Mesendoderm (in vitro differentiated cells): ENCODE results near the gene LRWD1.
"Not testable (repeated sequence)": the region's sequence is repeated elsewhere in the genome, so short reads cannot be mapped to it uniquely, and the experiment has no call there.

Experiments
- DNase-seq: peaks from one replicate; pipeline ENCODE4 v3.0.0; 2013
- H2AK5ac ChIP-seq: 2 replicates; pipeline ENCODE4 v1.6.1; 2013; ENCODE audit warnings: low read length, inconsistent platforms
- H2BK120ac ChIP-seq: 2 replicates; pipeline ENCODE4 v1.6.1; 2013; ENCODE audit warnings: low read depth, mild to moderate bottlenecking, low read length, moderate library complexity, mixed read lengths
- H2BK15ac ChIP-seq: replicated peaks from 2 replicates; pipeline ENCODE4 v1.6.1; 2013; ENCODE audit warnings: low read depth, mild to moderate bottlenecking, moderate library complexity
- H2BK5ac ChIP-seq: 2 replicates; pipeline ENCODE4 v1.6.1; 2013; ENCODE audit warnings: low read length, inconsistent platforms
- H3K18ac ChIP-seq: 2 replicates; pipeline ENCODE4 v1.6.1; 2013; ENCODE audit warnings: mild to moderate bottlenecking, low read length, mixed read lengths
- H3K23ac ChIP-seq: one replicate; pipeline ENCODE4 v1.6.1; 2013; ENCODE audit warnings: low read length
- H3K27ac ChIP-seq: 2 replicates; pipeline ENCODE4 v1.5.1; 2013; ENCODE audit warnings: low read depth, mild to moderate bottlenecking, inconsistent platforms, low read length, moderate library complexity
- H3K27me3 ChIP-seq: 2 replicates; pipeline ENCODE4 v1.6.1; 2013; ENCODE audit warnings: low read length, control low read depth, mild to moderate bottlenecking, inconsistent platforms; ENCODE audit not compliant: insufficient read depth, poor library complexity
- H3K36me3 ChIP-seq: 2 replicates; pipeline ENCODE4 v1.6.1; 2013; ENCODE audit warnings: low read length, inconsistent platforms; ENCODE audit not compliant: control insufficient read depth, insufficient read depth
- H3K4ac ChIP-seq: one replicate; pipeline ENCODE4 v1.6.1; 2013; ENCODE audit warnings: low read depth, mild to moderate bottlenecking, low read length, moderate library complexity
- H3K4me1 ChIP-seq: 2 replicates; pipeline ENCODE4 v1.6.1; 2013; ENCODE audit warnings: low read depth, low read length, inconsistent platforms; ENCODE audit not compliant: control insufficient read depth
- H3K4me2 ChIP-seq: 2 replicates; pipeline ENCODE4 v1.6.1; 2013; ENCODE audit warnings: low read length
- H3K4me3 ChIP-seq: 2 replicates; pipeline ENCODE4 v1.5.1; 2013; ENCODE audit warnings: mild to moderate bottlenecking, low read length
- H3K56ac ChIP-seq: one replicate; pipeline ENCODE4 v1.6.1; 2013; ENCODE audit warnings: low read length
- H3K79me1 ChIP-seq: 2 replicates; pipeline ENCODE4 v1.6.1; 2013; ENCODE audit warnings: low read length, inconsistent platforms
- H3K79me2 ChIP-seq: 2 replicates; pipeline ENCODE4 v1.6.1; 2013; ENCODE audit warnings: mild to moderate bottlenecking, low read length; ENCODE audit not compliant: control insufficient read depth, insufficient read depth
- H3K9ac ChIP-seq: 2 replicates; pipeline ENCODE4 v1.6.1; 2013; ENCODE audit warnings: low read length, inconsistent platforms
- H4K5ac ChIP-seq: one replicate; pipeline ENCODE4 v1.6.1; 2013; ENCODE audit warnings: low read length
- H4K8ac ChIP-seq: one replicate; pipeline ENCODE4 v1.6.1; 2013; ENCODE audit warnings: low read depth, mild to moderate bottlenecking, control low read depth, low read length, moderate library complexity
- WGBS: extraction: QIAGEN DNeasy Blood & Tissue Kit; methylation state at CpG from one replicate; pipeline ENCODE4 v1.1.7; 2013; ENCODE audit warnings: low lambda C conversion rate, missing lambda C conversion rate; ENCODE audit not compliant: insufficient coverage; ENCODE audit errors: extremely low coverage; 5-methylcytosine and 5-hydroxymethylcytosine counted together

The LRWD1 gene

GRCh38 chr7:102493220-102493935, 28.6 kb downstream of the LRWD1 start:
- H2AK5ac ChIP-seq, H3K23ac ChIP-seq, H3K27me3 ChIP-seq, H3K4me3 ChIP-seq, H3K56ac ChIP-seq, H4K8ac ChIP-seq, H3K36me3 ChIP-seq, H2BK15ac ChIP-seq, H3K4me2 ChIP-seq, H3K4me1 ChIP-seq, DNase-seq, H2BK5ac ChIP-seq, H3K18ac ChIP-seq, H3K79me2 ChIP-seq, H3K9ac ChIP-seq, H3K4ac ChIP-seq, H2BK120ac ChIP-seq, H3K27ac ChIP-seq, H4K5ac ChIP-seq, H3K79me1 ChIP-seq: not testable (repeated sequence)
- WGBS: no CpG with 5 or more reads among the region's 33 CpGs

- not testable (repeated sequence) for H4K8ac ChIP-seq, H3K27ac ChIP-seq, H3K27me3 ChIP-seq, H3K4me2 ChIP-seq, H3K36me3 ChIP-seq, H3K9ac ChIP-seq, H3K56ac ChIP-seq, H2BK120ac ChIP-seq, H2BK5ac ChIP-seq, H2AK5ac ChIP-seq, H4K5ac ChIP-seq, DNase-seq, H3K4ac ChIP-seq, H3K18ac ChIP-seq, H3K79me1 ChIP-seq, H3K23ac ChIP-seq, H3K4me1 ChIP-seq, H2BK15ac ChIP-seq, H3K79me2 ChIP-seq, H3K4me3 ChIP-seq
- no CpG with 5 or more reads among the region's 15 CpGs for WGBS
These were observed 29.2 kb downstream of the LRWD1 start for GRCh38 chr7:102494026-102494425.

GRCh38 chr7:102494473-102495149, 29.8 kb downstream of the LRWD1 start:
- H2AK5ac ChIP-seq, H3K4me1 ChIP-seq, H2BK5ac ChIP-seq, H3K9ac ChIP-seq, H3K4me3 ChIP-seq, H3K56ac ChIP-seq, H3K23ac ChIP-seq, H4K5ac ChIP-seq, H3K4me2 ChIP-seq, H3K79me2 ChIP-seq, H4K8ac ChIP-seq, H3K79me1 ChIP-seq, H3K27me3 ChIP-seq, DNase-seq, H3K18ac ChIP-seq, H2BK120ac ChIP-seq, H3K4ac ChIP-seq, H3K36me3 ChIP-seq, H2BK15ac ChIP-seq, H3K27ac ChIP-seq: not testable (repeated sequence)
- WGBS: no CpG with 5 or more reads among the region's 67 CpGs

GRCh38 chr7:102496861-102497260, 32.1 kb downstream of the LRWD1 start:
- no CpG with 5 or more reads among the region's 10 CpGs for whole genome bisulfite sequencing
- not testable (repeated sequence) for H3K18ac ChIP-seq, H3K56ac ChIP-seq, H3K9ac ChIP-seq, H3K79me2 ChIP-seq, H3K23ac ChIP-seq, H3K27me3 ChIP-seq, H3K4me1 ChIP-seq, H2AK5ac ChIP-seq, H4K5ac ChIP-seq, H3K4ac ChIP-seq, H2BK15ac ChIP-seq, H2BK5ac ChIP-seq, H3K79me1 ChIP-seq, H2BK120ac ChIP-seq, DNase-seq, H3K4me2 ChIP-seq, H3K4me3 ChIP-seq, H3K27ac ChIP-seq, H3K36me3 ChIP-seq, H4K8ac ChIP-seq

- H3K36me3 ChIP-seq, H3K18ac ChIP-seq, H2BK5ac ChIP-seq, H3K79me2 ChIP-seq, H3K9ac ChIP-seq, H2AK5ac ChIP-seq, H4K5ac ChIP-seq, H3K4me1 ChIP-seq, H2BK120ac ChIP-seq, H3K27me3 ChIP-seq, H3K23ac ChIP-seq, H3K4ac ChIP-seq, H4K8ac ChIP-seq, H3K79me1 ChIP-seq, H2BK15ac ChIP-seq, H3K56ac ChIP-seq, H3K4me3 ChIP-seq, H3K27ac ChIP-seq, H3K4me2 ChIP-seq, DNase-seq: not testable (repeated sequence)
- WGBS: no CpG with 5 or more reads among the region's 5 CpGs
These were observed 32.5 kb downstream of the LRWD1 start for GRCh38 chr7:102497308-102497707.
